ENCODE results near the gene TRAM2.
A peak's percentile ranks its signal among the peaks of the same experiment; 100 is the strongest.

Gene TRAM2

DNA sequence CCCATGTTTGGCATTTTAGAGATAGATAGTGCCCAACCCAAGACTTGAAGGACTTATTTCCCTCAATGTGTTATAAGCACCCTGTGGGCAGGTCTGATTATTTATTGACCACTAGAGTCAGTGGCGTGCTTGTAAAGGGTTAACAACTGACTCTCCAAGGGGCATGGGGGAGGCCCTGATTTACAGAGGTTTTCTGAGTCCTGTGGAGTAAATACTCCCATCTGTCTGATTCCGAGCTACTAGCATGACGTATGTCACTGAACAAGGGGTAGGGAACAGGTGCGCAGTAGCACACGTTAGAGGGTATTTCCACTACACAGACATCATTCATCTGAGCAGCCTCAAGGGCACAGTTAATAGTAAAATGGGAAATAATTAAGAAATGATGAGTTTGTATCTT lies 17.4 kb upstream of the TRAM2 start:
- DNase-seq (ENCODE audit: low read depth in 2 of 2): no peak

DNA sequence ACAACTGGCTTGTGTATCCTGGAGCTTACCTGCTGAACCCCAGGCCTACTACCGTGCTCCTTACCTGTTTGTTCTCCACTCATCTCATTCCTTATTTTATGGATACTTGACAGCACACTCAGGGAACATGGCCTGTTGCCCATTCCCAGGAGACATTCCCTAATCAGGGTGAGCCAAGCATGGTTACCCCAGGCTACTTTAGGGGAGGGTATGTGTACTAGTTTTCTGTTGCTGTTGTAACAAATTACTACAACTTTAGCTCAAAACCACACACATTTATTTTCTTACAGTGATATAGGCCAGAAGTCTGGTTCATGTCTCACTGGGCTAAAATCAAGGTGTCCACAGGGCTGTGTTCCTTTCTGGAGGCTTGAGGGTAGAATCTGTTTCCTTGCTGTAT lies 15.0 kb upstream of the TRAM2 start:
- no peak for DNase-seq (ENCODE audit: low read depth in 2 of 2)

DNA sequence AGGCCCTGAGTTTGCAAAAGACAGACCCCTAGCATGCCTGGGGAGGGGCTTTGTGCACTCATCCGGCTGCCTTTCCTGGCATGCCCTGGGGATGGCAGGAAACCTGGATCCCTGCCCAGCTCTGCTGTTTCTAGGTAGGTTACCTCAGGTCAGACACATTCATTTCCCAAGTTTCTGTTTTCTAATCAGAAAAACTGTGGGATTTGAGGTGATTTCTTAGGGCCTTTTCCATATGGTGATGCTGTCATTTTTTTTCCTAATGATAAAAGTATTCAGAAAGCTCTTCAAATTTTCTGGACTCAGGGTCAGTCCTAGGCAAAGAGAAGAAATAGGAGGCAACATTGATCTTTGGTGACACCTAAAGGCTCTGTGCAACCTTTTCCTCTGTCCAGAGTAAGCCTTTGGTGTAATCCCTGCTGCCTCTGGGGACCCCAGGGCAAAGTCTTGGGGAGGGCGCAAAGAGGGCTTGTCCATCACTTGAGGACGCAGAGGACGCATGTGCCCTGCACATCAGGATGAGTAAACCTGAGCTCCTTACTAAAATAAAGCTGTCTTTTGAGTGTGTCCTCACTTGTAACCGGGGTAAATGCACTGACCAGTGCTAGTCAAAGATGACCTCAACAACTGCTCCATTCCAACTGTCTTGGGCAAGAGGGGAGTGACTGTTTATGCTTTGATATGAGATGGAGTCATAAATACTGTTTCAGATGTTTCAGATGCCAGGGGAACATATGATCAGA lies 13.5 kb upstream of the TRAM2 start:
- no peak for DNase-seq (ENCODE audit: low read depth in 2 of 2)

DNA sequence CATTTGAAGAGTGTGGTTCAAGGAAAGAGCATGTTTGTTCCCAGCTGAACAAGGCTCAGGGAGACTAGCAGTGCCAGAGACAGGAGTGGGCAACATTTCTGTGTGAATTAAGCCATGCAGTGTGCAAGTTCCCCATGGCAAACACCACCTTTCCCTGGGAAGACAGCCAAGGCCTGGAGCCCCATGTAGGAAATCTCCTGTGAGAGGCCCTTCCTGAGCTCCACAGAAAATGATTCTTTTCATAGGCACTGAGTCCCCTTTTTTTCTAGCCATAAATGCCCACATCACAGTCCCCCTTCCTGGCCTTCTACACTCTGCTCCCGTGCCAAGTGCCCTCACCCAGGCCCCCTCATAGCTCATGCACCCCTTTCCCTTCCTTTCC lies 11.8 kb upstream of the TRAM2 start:
- DNase-seq (ENCODE audit: low read depth in 2 of 2): no peak

DNA sequence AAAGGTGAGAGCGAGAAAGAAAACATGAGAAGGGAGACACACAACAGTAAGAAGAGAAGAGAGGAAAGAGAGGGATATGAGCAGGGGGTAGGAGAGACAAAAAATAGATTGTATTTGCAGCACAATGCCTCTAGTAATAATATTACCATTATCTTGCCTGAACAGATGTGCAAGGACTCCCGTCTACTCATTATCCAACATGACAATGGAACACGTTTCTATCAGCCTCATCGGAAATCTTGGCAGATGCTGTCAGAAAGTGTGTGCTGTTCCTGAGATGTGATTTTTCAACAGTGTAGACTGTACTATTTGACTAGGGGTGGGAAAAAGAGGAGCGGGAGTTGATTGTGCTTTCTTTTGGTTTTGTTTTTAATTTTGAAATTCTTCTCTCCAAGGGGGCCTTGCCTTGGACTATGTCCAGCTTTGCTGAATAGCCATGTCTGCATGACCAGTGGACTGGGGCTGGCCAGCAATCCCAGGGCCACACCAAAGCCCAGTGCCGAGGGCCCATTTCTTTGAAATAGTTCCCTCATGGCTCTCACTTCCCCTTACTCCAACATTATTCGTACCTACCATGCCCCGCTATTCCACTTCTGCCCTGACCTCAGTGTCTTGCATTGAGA lies 11.3 kb upstream of the TRAM2 start:
- DNase-seq (ENCODE audit: low read depth in 2 of 2): no peak

DNA sequence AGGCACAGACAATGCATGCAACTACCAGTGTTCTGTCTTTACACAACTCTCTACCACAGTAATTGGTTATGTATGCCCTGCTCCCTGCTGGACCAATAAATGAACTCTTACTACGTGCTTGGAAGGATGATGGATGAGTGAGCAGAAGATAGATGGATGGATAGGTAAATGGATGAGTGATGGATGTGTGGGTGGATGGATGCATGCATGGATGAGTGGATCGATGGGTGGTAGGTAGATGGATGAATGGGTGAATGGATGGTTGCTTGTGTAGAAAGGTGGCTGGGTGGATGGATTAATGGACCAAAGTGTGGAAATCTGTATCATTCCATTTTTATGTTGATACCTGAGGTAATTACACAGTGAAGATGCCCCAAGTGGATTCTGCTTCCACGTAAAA lies 10.1 kb upstream of the TRAM2 start:
- DNase-seq (ENCODE audit: low read depth in 2 of 2): no peak

DNA sequence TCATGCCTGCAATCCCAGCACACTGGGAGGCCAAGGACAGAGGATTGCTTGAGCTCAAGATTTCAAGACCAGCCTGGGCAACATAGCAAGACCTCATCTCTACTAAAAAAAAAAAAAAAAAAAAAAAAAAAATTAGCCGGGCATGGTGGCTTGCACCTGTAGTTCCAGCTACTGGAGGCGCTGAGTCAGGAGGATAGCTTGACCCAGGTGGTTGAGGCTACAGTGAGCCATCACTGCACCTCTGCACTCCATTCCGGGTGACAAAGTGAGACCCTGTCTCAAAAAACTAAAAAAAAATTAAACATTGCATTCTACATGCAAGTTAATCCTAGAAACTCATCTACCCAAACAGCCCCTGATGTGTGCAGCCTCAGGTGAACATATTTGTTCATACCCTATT lies 7.3 kb upstream of the TRAM2 start:
- DNase-seq (ENCODE audit: low read depth in 2 of 2): no peak

DNA sequence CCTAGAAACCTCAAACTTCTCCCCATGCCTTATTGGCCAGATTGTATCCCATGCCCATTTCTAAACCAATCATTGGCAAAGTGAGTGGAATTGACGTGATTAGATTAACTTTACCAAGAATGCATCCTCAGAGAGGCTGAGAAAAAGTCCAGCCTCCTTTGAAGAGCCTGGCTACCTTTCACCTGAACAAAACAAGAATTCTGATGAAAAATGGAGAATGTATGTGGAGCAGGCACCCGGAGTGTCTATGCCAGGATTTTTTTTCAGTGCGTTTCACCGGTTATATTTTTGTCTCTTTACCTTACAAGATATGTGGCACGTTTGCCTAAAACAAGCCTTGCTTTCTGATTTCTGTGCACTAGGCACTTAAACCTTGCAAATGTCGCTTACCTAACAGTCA lies 6.1 kb upstream of the TRAM2 start:
- no peak for DNase-seq (ENCODE audit: low read depth in 2 of 2)

DNA sequence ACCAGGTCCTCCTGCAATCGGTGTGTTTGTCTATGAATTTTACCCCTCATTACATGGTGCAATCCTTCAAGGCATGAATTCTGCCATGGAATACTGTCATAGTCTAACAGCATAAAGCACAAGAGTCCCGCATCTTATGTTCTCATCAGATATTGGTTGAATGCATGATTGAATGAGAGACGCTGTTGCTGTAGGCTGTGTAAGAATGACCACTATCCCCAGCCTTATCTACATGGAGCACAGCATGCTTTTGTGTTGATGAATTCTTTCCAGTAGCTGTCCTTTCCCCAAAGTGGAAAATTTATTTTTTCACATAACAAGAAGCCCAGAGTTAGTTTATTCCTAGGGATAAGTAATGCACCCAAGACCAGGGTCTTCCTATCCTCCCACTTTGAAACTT lies 5.6 kb upstream of the TRAM2 start:
- DNase-seq (ENCODE audit: low read depth in 2 of 2): no peak

DNA sequence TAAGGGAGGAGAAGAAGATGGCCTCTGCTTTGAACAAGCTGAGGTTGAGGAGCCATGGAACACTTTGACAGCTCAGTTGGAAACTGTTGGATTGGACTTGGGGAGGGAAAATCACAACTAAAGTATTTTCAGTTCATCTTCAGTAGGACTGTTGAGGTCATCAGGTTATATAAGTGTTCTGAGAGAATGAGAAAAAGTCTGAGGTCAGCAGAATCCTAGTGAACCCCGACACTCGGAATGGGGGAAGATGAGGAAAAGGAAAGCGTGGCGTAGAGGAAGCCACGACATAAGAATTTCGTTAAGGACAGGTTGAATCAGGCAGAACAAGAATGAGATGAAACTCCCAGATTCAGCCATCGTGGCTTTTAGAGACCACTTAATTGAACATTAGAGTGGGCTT lies 4.0 kb upstream of the TRAM2 start:
- DNase-seq (ENCODE audit: low read depth in 2 of 2): no peak

DNA sequence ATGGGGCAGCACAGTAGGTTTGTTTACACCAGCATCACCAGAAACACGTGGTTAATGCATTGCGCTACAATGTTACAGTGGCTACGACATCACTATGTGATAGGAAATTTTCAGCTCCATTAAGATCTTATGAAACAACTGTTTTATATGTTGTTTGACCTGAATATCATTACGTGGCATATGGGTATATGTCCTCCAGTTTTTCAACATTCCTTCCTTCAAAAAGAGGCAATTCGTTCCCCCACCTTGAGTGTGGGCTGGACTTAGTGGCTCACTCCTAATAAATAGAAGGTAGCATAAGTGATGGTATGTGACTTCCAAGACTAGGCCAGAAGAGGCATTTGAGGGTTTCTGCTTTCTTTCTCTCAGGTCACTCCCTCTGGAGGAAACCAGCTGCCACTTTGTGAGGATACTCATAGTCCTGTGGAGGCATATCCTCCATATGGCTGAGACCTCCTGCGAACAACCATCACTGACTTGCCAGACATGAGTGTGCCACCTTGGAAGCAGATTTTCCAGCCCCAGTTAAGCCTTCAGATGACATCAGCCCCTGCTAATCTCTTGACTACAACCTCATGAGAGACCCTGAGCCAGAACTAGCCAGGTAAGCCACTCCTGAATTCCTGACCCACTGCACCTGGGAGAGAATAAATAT lies 2.3 kb upstream of the TRAM2 start:
- no peak for DNase-seq (ENCODE audit: low read depth in 2 of 2)

DNA sequence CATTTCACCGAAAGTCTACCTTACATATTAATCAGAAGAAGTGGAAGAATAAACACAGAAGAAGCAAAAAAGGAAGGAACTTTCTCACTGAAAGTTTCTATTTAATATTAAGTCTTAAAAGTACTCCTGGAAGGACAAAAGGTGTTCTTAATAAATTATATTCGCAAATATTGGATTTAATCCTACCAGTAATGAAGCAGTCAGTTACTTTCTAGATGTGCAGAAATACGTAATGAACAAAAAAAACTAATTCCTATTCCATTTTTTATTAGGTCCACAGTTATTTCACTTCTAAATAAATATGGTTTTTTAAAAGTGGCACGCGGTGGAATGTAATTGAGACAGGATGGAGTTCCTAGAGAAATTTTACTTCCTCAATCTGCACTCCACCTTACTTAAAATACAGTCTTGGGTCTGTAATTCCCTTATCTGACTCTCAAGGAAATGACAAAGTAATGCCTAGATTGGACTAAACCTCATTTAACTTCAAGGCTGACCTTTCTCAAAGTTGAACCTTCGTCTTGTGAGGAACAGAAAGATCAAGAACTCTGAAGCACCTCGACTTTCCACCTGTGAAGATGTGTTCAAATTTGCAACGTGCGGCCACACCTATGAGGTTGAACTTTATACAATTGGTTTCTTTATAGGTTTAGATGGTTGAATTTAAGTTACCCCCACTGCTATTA lies 1.1 kb upstream of the TRAM2 start:
- DNase-seq (ENCODE audit: low read depth in 2 of 2): no peak

DNA sequence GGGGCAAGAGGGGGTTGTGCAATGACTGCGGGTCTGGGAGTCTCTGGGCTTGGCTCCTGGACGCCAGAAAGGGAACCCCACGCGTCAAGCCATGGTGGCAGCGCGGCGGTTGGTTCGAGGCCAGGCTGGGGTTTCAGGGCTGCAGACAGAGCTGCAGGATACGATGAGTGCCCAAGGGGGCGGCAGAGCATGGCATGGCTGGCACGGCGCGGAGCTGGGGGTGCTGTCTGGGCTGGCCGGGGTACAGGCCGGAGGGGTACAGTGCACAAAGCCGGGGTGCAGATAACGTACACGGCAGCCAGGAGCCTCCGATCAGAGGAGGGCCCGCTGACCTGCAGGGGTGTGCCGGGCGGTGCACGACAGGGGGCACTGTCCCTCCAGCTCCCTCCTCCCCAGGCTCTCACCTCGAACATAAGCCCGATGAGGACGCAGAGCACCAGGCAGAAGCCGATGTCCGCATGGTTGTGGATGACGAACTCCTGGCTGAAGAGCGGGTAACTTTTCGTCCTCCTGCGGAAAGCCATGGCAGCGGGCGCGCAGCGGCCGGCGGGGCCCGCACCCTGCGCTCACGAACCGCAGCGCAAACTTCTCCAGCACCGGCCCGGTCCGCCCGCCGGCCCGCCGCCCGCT lies 353 bp downstream of the TRAM2 start:
- peak; percentile 48 to 53 for DNase-seq (ENCODE audit: low read depth in 2 of 2)

DNA sequence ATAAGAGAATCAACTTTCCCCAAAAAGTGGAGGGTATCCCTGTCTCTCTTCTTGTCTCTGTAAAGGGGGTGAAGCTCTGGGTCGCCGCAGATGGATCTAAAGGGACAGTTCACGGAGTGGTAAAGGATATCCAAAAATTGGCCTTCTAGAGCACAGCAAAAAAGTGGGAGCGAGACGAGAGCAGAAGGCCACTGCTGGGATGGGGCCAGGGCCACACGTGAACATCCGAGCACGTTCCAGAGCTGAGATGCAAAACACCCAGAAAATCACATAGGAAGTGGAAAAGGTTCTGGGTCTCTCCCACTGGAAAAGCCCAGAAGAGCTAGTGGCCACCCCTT lies 837 bp downstream of the TRAM2 start:
- DNase-seq (ENCODE audit: low read depth in 2 of 2): no peak

DNA sequence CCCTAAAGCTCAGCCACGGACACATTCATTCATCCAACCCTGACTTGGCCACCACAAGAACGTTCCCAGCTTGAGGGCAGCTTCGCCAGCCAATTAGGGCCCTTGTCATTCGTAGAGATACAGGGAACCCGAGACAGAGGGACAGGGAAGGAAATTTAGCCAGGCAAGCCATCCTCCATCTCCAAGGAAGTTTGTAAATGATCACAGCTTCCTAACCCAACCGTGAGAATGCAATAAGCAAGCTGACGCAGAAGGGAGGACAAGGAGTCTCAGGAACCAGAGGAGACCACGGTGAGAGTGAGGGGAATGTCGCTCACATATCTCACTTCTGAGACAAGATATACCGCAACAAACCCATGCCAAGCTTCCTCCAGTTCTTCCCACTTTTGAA lies 1.4 kb downstream of the TRAM2 start:
- no peak for DNase-seq (ENCODE audit: low read depth in 2 of 2)

DNA sequence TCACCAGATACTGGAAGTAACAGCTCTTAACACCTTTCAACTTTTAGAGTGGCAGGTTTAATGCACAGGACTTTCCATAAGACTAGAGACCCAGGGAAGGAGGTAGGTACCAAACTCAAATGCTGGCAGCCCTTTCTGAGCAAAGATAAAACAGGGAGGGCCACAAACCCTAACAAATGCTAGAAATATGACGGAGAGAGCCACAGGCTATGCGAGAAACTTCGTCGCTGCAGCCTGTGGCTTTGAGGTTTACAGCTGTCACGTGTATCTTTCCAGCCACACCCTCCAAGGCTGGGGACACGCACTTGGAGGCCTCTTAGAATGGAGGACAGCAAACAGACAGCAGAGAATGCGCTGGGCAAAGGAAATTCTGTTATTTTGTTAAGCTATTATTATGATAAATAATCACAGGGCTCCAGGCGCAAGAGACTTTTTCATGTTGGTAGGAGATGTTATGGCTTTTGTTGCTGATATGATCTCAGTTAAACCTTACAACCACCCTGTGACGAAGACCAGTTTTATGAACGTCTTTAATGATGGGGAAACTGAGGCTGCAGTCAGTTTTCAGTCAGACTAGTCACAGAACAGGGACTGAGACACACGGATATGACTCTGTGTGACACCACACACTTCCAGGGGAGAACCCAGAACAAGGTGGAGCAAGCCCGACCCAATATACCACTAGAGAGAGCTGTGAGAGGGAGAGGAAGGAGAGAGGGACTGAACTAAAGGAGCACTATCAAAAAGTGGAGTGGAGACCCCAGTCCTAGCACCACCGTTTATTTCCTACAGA lies 2.0 kb downstream of the TRAM2 start:
- DNase-seq (ENCODE audit: low read depth in 2 of 2): peak; percentile 22 to 29

DNA sequence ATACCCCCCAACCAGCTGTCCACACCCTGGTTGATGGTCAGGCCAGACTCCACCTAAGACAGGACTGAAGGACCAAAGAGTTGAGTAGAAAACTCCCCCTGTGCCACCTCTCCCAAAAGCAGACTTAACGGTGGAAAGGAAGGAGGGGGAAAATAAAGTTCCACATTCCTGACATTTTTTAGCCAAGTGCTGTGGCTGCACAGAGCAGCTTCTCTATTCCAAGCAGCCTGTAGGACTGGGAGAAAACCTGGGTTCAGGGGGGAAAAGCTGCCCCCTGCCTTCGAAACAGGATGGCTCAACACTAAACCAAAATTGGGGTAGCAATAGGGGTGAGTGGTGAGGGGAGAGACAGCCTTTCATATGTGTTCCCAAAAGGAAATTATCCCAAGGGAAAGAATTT lies 3.6 kb downstream of the TRAM2 start:
- DNase-seq (ENCODE audit: low read depth in 2 of 2): no peak

DNA sequence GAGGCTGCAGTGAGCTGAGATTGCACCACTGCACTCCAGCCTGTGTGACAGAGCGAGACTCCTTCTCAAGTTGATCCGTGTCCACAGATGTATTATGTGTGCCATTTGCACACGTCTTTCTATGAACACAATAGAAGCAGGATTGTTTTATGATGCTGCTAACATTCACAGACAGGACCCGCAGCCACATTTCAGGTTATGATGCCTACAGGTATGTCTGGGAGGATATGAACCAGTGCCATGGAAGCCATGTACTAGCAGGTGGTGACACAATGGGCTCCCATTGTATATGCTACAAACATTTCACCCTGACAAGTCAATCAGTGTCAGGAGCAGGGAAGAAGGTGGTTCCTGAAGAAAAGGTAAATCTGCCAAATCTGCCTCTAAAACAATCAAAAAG lies 4.3 kb downstream of the TRAM2 start:
- no peak for DNase-seq (ENCODE audit: low read depth in 2 of 2)

DNA sequence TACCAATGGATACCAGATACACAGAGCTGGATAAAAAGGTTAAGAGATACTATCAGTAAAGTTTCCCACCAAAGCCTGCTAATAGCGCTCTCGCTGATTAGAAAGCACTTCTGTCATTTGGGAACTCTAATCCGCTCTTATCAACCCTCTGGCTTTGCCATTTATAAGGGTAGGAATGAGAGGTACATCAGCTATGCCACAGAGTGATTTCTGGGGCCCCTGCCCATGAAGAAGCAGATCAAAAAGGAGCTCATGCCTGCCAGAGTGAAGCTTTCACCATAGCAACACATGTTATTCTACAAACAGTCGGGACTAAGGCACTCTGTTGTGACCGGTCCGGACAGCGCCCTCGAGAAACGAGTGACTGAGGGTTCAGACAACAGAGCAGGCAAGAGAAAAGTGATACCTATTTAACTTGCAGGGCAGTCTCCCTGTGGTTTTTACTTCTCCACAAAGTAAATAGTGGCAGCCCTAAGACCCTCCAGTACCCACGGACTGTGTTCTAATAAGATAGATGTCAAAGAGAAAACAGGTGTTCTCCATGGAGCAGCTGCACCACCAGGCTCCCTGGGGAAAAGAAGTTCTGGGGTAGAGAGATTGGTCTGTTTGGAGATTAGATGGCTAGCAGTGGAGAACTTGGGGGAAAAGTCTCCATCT lies 5.6 kb downstream of the TRAM2 start:
- DNase-seq (ENCODE audit: low read depth in 2 of 2): no peak

DNA sequence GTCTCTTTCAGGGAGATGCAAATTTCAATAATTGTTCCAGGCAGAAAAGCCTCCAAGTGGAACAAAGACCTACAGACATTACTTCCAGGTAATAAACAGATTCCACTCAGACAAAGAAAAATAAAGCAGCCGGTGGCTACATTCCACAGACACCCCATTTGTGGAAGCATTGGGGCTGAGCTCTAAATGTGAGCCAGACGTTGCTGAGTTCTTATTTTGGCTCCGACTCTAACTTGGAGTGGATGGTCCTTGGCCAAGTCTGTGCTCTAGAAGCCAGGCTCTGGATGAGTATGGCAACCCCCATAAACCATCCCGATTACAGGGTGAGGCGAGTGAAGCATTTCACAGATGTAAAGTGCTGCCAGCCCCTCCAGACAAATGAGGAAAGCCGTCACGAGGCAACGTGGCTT lies 6.6 kb downstream of the TRAM2 start:
- DNase-seq (ENCODE audit: low read depth in 2 of 2): no peak

DNA sequence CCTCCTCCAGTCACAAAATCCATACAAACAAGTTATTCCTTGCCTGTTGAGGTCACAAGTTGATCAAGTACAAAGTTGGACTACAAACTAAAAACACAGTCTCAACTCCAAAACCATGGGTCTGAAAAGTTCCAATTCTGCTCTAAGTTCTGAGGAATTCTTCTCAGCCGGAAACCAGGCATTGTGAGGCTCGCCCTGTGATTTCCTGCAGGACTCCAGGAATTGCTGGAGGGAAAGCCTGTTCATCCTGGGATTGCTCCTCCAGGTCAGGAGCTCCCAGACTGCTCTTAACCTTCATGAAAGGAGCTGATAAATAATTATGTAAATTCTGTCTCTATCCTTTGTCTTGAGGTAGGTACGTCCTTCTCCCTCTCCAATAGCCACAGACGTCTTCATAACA lies 8.5 kb downstream of the TRAM2 start:
- no peak for DNase-seq (ENCODE audit: low read depth in 2 of 2)
